ENCODE measurements around the gene IL27RA. TPM values are rescaled to one million over a fixed set of nuclear protein-coding genes. Genes with fewer than 3 reads are reported as not detected.

Gene IL27RA
- total and polyA plus RNA-seq, 7 donors, result 1.5 to 3.7 (median 2.8) TPM

GRCh38 chr19:14081797-14082674 lies 50.5 kb downstream of the IL27RA start:
- DNase-seq, result peak; percentile 53 to 76
- intact Hi-C loops (cut with DNase I), result loop anchor here in 1 of 2 donors (5.0 kb wide), 1 partner anchor 35 kb away; the partner anchor contains the start of gene PRKACA
- ATAC-seq, result peak; percentile 49 to 65 (median 56)

DNA sequence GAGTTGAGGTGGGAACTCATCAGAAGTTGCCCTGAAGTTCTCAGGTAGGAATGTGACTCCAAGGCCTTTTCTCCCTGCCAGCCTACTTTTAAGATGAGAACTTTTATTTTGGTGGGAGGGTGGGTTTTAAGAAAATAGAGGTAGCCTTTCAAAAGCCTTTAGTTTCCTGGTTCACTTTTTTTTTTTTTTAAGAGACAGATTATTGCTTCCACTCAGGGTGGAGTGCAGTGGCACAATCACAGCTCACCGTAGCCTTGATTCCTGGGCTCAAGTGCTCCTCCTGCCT lies 51.1 kb downstream of the IL27RA start:
- no peaks in the 10 kb centered on the region for H3K27me3 ChIP-seq (ENCODE audit: insufficient read depth in 3 of 3, low read length in 2 of 3)
- peaks cover 0 to 13% of the 10 kb centered on the region in 2 donors for H3K36me3 ChIP-seq (ENCODE audit: insufficient read depth in 1 of 2, low read depth in 1 of 2)
- no peak for TF ChIP-seq CTCF (IDR thresholded peaks at IDR 0.05)
- H3K4me3 ChIP-seq, result peak overlapping the region; percentile 86
- peak overlapping the region; percentile 92 for H3K27ac ChIP-seq
- WGBS, 3 donors, result 53 to 88% (median 72%) methylated on average over 1 of the region's 1 CpG
- H3K4me1 ChIP-seq, result peaks cover 13% of the 10 kb centered on the region
- DNase-seq, result no peak
- H3K9me3 ChIP-seq, result no peaks in the 10 kb centered on the region
- no peak for ATAC-seq
- intact Hi-C loops (cut with DNase I), result loop anchor here in 1 of 2 donors (5.0 kb wide), 1 partner anchor 35 kb away; the partner anchor contains the start of gene PRKACA

More at GRCh38 chr19:14081797-14082674, 50.5 kb downstream of the IL27RA start:
- Histone ChIP-seq H3K4me1 (peaks cover 13% of the 10 kb centered on the region), H3K27me3 (ENCODE audit: insufficient read depth in 3 of 3, low read length in 2 of 3) (no peaks in the 10 kb centered on the region), H3K4me3 (peak overlapping the region; percentile 86), H3K27ac (peak overlapping the region; percentile 92), H3K9me3 (no peaks in the 10 kb centered on the region), H3K36me3 (ENCODE audit: insufficient read depth in 1 of 2, low read depth in 1 of 2) (peaks cover 0 to 9% of the 10 kb centered on the region in 2 donors)
- TF ChIP-seq CTCF (IDR thresholded peaks at IDR 0.05), result no peak
- 15 to 18% (median 18%) methylated on average over 20 to 24 of the region's 24 CpGs for WGBS, 3 donors

DNA sequence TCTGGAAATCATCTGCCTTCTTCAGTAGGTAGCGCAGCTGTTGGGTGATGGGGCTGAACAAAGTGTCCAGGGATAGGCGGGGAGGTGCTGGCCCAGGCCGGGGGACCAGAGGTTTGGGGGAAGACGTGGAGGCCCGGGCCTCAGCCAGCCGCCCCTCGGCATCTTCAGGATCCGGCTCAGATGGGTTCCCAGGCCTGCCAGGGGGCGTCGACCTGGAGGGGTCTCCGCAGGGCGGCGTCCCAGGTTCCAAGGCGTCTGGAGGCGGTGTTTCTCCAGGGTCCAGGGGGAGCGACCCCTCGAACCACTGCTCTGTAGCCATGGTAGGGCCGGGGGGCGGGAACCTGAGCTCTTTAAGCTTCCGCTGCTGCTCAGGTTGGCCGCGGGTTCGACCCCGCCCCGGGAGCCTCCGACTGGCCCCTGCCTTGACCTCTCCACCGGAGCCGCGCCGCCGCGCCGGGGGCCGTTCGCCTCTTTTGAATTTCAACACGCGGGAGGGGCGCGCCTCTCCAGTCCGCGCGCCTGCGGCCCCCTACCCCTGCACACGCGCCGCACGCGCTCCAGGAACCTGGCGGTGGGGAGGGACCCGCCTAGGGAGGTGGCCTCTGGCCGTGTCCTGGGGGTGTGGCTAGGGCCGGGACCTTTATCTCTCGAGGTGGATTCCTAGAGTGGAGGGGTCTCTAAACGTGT lies 53.9 kb downstream of the IL27RA start, which contains the start of gene C19orf67:
Gene C19orf67, minus strand, starts transcription at position 475 of the 687 bp plus-strand sequence. Its CDS starts 156 bp downstream, at position 319.
- intact Hi-C loops (cut with DNase I), result no loop called here
- DNase-seq (no peak), ATAC-seq (no peak)
- H3K4me3 ChIP-seq, result no peak within 1 kb of the TSS
- no peaks in the 10 kb centered on the region for H3K9me3 ChIP-seq
- WGBS, 3 donors, result 64 to 74% (median 70%) methylated on average over 31 to 54 of the region's 54 CpGs
- H3K27me3 ChIP-seq (ENCODE audit: insufficient read depth in 3 of 3, low read length in 2 of 3), result no peaks in the 10 kb centered on the region
- TF ChIP-seq CTCF (IDR thresholded peaks at IDR 0.05), result no peak
- H3K27ac ChIP-seq, result no peak within 1 kb of the TSS
- peaks cover 9% of the 10 kb centered on the region for H3K4me1 ChIP-seq
- peaks cover 0 to 28% of the 10 kb centered on the region in 2 donors for H3K36me3 ChIP-seq (ENCODE audit: insufficient read depth in 1 of 2, low read depth in 1 of 2)

DNA sequence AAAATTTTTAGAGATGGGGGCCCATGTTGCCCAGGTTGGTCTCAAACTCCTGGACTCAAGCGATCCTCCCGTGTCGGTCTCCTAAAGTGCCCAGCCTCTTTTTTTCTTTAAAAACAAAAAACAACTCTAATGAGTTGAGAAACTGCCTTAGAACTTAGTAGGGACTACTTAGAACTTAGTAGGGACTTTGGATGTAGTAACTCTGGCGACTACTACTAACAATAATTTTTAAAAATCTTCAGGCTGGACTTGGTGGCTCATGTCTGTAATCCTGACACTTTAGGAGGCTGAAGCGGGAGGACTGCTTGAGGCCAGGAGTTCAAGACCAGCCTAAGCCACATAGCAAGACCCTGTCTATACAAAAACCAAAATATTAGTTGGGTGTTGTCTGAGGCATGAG lies 54.5 kb downstream of the IL27RA start:
- TF ChIP-seq CTCF (IDR thresholded peaks at IDR 0.05), result no peak
- no peak for ATAC-seq
- intact Hi-C loops (cut with DNase I), result no loop called here

More for the DNA sequence above, 54.5 kb downstream of the IL27RA start:
- Histone ChIP-seq H3K27me3 (ENCODE audit: insufficient read depth in 3 of 3, low read length in 2 of 3) (no peaks in the 10 kb centered on the region), H3K4me3 (no peak overlapping the region), H3K4me1 (peaks cover 7% of the 10 kb centered on the region), H3K36me3 (ENCODE audit: insufficient read depth in 1 of 2, low read depth in 1 of 2) (peaks cover 0 to 28% of the 10 kb centered on the region in 2 donors), H3K27ac (no peak overlapping the region), H3K9me3 (no peaks in the 10 kb centered on the region)
- WGBS, 3 donors, result 83 to 95% (median 85%) methylated on average over 5 of the region's 5 CpGs
- DNase-seq, result no peak

Data from psoas muscle (tissue), 8 donors.